GM18511 (cell line): Measurements from ENCODE around the gene OR4D1.

ENCODE experiments used
- ATAC-seq: cut with Tn5 transposase; IDR thresholded peaks from one replicate; pipeline ENCODE4 v1.9.1; 2021; ENCODE audit warnings: mild to moderate bottlenecking, moderate library complexity; ENCODE audit not compliant: unreplicated experiment

OR4D1 gene

DNA sequence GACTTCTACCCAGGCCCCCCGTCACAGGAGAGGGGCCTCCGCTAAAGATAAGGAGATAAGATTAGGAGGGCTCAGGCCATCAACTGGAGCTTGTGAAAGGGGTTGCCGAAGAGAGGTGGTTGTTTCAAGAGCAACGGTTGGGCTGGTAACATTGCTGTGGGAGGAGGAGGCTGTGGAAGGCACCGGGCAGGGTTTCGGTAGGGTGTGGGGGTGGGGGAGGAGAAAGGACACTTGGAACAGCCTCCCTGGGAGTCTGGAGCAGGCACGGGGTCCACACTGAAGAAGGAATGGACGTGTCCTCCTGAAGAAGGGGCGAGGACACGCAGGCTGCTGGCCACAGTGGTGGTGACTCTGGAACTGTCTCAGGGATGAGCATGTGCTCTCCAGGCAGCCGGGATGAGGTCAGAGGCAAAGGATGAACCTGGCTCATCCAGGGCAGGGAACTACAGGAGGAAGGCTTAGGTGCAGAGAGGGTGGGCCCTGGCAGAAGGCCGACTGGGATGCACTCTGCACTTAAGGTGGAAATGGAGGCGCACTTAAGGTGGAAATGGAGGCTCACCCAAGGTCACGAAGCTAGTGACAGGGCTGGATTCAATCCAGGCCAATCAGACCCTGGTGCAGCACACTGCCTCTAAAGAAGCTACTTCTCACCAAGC is 43.2 kb downstream of the OR4D1 start:
- no peak for ATAC-seq

DNA sequence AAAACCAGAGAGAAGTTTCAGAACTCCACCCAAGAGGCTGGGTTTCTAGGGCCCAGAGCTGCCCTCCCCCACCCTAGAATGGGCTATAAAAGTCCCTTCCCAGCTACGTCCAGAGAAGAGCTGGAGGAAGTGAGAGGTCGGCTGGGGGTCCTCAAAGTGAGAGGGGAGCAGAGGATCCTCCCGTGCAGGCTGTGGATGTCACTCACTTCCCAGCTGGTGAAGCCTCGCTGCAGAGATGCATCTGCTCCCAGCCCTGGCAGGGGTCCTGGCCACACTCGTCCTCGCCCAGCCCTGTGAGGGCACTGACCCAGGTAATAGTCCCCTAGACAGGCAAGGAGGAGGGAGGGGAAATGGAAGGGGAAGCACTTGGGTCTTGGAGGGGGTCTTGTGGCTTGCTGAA is 44.4 kb downstream of the OR4D1 start, which contains the start of gene EPX:
Gene EPX, plus strand, starts transcription at position 115 of the 400 bp plus-strand sequence. Its CDS starts 121 bp downstream, at position 236.
- no peak for ATAC-seq

DNA sequence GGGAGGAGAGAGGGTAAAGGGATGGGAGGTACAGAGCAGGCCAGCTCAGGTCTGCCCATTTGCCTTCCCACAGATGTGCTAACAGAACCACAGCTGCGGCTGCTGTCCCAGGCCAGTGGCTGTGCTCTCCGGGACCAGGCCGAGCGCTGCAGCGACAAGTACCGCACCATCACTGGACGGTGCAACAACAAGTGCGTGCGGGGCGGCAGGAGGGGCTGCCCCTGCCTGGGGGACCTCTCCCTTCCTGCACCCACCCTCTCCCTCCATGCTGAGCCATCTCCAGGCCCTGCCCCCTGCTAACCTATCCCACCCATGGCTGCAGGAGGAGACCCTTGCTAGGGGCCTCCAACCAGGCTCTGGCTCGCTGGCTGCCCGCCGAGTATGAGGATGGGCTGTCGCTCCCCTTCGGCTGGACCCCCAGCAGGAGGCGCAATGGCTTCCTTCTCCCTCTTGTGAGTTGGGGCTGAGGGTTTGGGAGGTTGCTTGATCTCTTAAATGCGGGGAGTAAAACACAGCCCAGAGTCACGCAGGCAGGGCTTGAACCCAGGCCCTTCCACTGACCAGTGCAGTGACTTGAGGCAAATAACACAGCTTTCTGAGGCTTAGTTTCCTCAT is 45.6 kb downstream of the OR4D1 start:
- no peak for ATAC-seq

DNA sequence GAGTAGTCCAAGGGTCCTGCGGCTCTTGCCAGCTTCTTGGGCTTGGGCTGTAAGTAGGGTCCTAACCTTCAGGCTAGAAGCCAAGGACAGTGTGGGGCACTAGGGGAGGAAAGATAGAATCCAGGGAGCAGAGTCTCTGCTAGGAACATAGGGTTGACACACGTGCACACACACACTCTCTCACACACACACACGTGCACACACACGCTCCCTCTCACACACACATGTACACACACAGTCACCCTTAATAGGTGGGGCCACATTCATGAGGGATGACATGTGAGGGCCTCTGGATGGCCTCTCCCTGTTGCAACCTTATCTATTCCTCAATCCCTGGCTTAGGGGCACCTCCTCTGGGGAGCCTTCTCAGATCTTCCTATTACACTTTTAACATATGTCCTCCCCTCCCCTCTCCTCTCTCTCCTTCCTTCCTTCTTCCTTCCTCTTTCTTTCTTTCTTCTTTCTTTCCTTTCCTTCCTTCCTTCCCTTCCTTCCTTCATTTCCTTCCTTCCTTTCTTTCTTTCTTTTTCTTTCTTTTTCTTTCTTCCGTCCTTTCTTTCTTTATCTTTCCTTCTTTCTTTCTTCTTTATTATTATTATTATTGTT is 47.4 kb downstream of the OR4D1 start:
- ATAC-seq: no peak

DNA sequence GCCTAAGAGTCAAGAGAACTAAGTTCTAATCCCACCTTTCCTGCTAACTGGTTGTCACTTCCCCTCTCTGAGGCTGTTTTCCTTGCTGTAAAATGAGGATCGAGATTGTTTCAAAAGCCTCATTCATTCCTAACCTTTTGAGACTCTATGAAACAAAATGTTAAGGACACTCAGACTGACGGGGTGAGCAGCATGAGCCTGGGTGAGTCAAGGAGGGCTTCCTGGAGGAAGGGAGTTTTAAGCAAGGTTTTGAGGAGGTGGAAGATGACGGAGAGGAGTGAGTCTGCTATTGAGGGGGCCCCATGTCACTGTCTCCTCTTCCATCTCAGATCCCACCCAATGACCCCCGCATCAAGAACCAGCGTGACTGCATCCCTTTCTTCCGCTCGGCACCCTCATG is 48.4 kb downstream of the OR4D1 start:
- ATAC-seq: no peak

DNA sequence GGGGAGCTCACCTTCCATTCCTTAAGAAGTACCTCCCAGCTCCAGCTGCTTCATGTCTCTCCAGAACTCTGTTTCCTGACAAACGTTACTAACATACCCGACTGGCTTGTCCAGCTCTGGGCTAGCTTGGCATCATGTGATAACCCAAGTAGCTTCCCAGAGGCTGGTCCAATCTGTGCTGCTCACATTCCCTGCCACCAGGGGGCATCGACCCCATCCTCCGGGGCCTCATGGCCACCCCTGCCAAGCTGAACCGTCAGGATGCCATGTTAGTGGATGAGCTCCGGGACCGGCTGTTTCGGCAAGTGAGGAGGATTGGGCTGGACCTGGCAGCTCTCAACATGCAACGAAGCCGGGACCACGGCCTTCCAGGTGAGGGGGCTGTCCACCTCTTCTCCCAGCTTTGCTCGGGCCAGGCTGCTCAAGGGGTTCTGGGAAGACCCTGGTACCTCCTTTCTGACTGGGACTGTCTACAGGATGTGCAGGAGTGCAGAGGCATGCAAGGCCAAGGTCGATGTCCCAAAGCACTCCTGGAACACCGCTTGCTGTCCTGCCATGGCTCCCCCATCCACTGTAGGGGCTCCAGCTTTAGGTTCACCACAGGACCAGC is 51.9 kb downstream of the OR4D1 start:
- no peak for ATAC-seq

DNA sequence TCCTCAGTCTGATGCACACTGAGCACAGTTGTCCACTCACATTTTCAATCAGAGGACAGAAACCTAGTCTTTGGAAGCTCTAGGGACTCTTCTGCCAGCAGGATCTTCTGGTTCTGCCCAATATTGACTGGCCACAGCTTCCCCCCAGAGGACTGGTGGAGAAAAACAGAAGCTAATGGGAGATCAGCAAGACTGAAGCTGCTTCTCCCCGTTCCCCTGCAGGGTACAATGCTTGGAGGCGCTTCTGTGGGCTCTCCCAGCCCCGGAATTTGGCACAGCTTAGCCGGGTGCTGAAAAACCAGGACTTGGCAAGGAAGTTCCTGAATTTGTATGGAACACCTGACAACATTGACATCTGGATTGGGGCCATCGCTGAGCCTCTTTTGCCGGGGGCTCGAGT is 54.7 kb downstream of the OR4D1 start:
- no peak for ATAC-seq

DNA sequence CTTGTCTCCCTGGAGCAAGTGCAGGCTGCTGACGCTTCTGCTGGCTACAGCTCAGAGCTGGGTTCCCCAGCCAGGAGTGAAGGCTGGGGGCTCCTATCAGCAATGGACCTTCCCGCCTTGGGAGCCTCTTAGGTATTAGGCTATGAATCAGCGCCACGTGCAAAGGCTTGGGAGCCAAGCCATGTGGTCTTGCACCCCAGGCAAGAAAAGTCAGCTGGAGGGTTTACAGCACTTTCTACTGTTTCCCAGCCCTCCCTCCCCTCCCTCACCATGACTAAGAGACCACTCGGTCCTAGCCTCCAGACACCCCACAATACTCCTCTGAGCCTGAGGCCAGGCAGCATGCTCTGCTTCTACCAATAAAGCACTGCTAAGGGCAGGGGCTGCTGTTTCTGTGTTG is 56.6 kb downstream of the OR4D1 start:
- no peak for ATAC-seq

DNA sequence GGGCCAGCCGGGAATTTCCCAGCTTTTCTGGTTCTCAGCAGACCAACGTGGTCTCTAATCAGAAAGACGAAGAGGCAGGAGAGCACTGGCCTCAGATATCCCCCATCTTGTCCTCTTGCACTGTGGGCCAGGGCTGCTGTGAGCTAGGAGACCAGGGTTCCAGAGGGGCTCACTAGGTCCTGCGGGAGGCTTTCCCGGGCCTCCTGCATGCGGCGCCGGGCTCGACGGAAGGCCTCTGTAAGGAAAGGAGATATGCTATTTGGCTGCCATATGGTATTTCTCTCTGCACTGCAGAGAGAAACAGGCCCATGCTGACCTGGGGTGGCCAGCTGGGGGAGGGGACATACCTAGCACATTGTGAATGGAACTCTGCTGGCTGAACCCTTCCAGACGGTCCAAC is 57.8 kb downstream of the OR4D1 start:
- no peak for ATAC-seq

DNA sequence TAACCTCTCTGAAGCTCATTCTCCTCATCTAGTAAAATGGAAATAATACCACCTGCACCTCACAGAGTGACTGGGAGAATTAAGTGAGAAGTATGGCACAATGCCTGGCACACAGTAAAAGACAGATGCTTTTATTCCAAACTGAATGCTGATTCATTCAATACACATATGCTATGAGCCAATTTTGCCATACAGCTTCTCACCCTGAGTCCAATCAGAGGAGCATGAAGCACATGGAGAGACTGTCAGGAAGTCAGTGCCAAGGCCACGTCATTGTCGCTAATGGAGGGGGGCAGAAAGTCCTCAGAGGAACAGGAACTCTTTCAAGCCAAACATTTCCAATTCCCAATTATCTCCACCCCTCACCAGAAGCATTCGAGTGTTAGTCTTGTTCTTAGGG is 59.3 kb downstream of the OR4D1 start:
- ATAC-seq: no peak

DNA sequence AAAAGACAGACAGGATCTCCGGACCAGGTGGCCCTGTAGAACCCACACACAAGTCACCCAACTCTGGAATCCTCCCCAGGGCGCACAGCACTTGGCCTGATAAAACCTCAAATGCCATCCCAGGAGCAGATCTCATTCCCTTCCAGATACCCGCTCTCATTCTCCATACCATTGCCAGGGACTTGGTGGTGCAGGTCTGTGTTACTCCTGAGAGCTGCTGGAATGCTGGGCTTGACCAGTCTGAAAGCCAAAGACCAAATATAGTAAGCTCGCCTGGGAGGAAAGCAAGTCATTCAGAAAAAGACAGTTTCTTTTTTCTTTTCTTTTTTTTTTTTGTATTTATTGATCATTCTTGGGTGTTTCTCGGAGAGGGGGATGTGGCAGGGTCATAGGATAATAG is 60.2 kb downstream of the OR4D1 start:
- no peak for ATAC-seq
